ENCODE measurements around the gene SMPD1. TPM values are rescaled to one million over a fixed set of nuclear protein-coding genes. Genes with fewer than 3 reads are reported as not detected.

Gene SMPD1
- total RNA-seq, 1 experiment from 2014 or later: 2.8 TPM

GRCh38 chr11:6395470-6396060 lies 5.3 kb downstream of the SMPD1 start:
- POLR2A ChIA-PET: no interaction called here
- Histone ChIP-seq H2AFZ (ENCODE audit: low read depth, low read length, poor library complexity, severe bottlenecking) (no peak overlapping the region), H3K27ac (ENCODE audit: low read depth, low read length) (no peak overlapping the region), H3K27me3 (ENCODE audit: insufficient read depth, low read length) (no peaks in the 10 kb centered on the region), H3K79me2 (ENCODE audit: insufficient read depth, low read length) (no peaks in the 10 kb centered on the region), H3K4me2 (ENCODE audit: low read length) (no peak overlapping the region), H3K4me3 (replicated peaks in 1 of 2; ENCODE audit: low read depth in 1 of 2, low read length in 2 of 2) (no peak overlapping the region), H4K20me1 (ENCODE audit: insufficient read depth) (no peaks in the 10 kb centered on the region), H3K4me1 (ENCODE audit: control insufficient read depth in 1 of 2, insufficient read depth in 2 of 2, low read length in 2 of 2) (peaks cover 10 to 18% of the 10 kb centered on the region in 2 experiments), H3K9ac (ENCODE audit: low read length) (no peak overlapping the region), H3K9me3 (ENCODE audit: control insufficient read depth in 1 of 2, insufficient read depth in 1 of 2, low read depth in 1 of 2, low read length in 2 of 2) (no peaks in the 10 kb centered on the region), H3K9me2 (ENCODE audit: insufficient read depth) (no peaks in the 10 kb centered on the region), H3K36me3 (ENCODE audit: control insufficient read depth in 1 of 2, insufficient read depth in 2 of 2, low read length in 2 of 2) (no peaks in the 10 kb centered on the region)
- no TSS peak for BruUV-seq (replicated peaks)
- CTCF ChIA-PET: no interaction called here
- ATAC-seq (no peak), DNase-seq (ENCODE audit: low read depth, low spot score) (no peak)
- intact Hi-C loops (cut with micrococcal nuclease): no loop called here
- no peak for TF ChIP-seq CEBPB (IDR thresholded peaks at IDR 0.05; ENCODE audit: low read depth)
- no peak for TF ChIP-seq ZFX (IDR thresholded peaks at IDR 0.05)
- no peak for TF ChIP-seq POLR2A (IDR thresholded peaks at IDR 0.05; ENCODE audit: borderline replicate concordance, extremely low read depth, insufficient read depth, insufficient read length)
- TF ChIP-seq CTCF (IDR thresholded peaks at IDR 0.05 in 2 of 3, conservative IDR thresholded peaks at IDR 0.05 in 1 of 3; ENCODE audit: borderline replicate concordance in 1 of 3, insufficient read depth in 1 of 3, low read depth in 2 of 3, low read length in 2 of 3): no peak
- no peak for TF ChIP-seq REST (IDR thresholded peaks at IDR 0.05; ENCODE audit: low read depth)
- TF ChIP-seq SRF (IDR thresholded peaks at IDR 0.05; ENCODE audit: low read depth): no peak
- RAD21 ChIA-PET (ENCODE audit: low non-redundant PET in 1 of 2, low total read pairs in 2 of 2, uncharacterized antibody in 2 of 2, unreplicated experiment in 2 of 2): no interaction called here

Data from HCT116 (cell line).